ENCODE data around the gene NGF. TPM values are rescaled to one million over a fixed set of nuclear protein-coding genes. Genes with fewer than 3 reads are reported as not detected.
A peak's percentile ranks its signal among the peaks of the same experiment; 100 is the strongest.

The NGF gene
- total RNA-seq, 1 donor from 2014 or later, result 2.1 TPM

- no peak for TF ChIP-seq CTCF (IDR thresholded peaks at IDR 0.05)
- peaks cover 0 to 16% of the 10 kb centered on the region in 2 donors for H3K36me3 ChIP-seq
- DNase-seq (ENCODE audit: low spot score in 2 of 2), result peak in 1 of 2 donors; percentile 73
- peaks cover 11 to 31% of the 10 kb centered on the region in 2 donors for H3K4me1 ChIP-seq
- H3K27me3 ChIP-seq, result no peaks in the 10 kb centered on the region
- intact Hi-C loops (cut with DNase I), result loop anchor here (2.0 to 10.0 kb wide), 4 partner anchors 53 to 311 kb away; no protein-coding TSS in a partner anchor
- no peaks in the 10 kb centered on the region for H3K9me3 ChIP-seq
- H3K4me3 ChIP-seq, result peak overlapping the region in 1 of 2 donors; percentile 51
- H3K27ac ChIP-seq, result peak overlapping the region; percentile 91 to 95
Measured at GRCh38 chr1:115284209-115284608, 53.8 kb downstream of the NGF start.

DNA sequence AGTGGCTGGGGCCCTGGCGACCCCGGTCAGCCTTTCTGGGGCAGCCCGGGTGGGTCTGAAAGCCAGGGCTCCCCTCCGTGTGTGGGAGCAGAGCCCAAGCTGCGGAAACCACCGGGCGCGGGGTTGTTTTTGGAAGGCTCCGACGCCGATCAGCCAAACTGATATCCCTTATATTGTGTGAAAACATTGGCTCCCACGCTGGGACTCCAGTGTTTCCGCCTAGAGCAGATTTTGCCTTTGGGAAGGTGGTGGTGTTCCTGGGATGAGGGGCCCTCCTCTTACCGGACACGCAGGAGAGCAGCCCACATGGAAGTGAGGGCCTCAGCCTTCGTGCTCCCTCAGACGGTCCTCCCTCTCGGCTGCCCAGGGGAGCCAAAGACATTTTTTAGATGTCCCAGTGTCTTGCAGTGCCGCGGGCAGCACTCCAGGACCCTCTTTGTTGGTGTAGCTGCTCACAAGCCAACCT is 54.3 kb downstream of the NGF start:
- no peak for TF ChIP-seq CTCF (IDR thresholded peaks at IDR 0.05)
- Histone ChIP-seq H3K9me3 (no peaks in the 10 kb centered on the region), H3K36me3 (peaks cover 0 to 16% of the 10 kb centered on the region in 2 donors), H3K4me3 (peak overlapping the region; percentile 4 to 51), H3K27ac (peak overlapping the region; percentile 91 to 95), H3K27me3 (no peaks in the 10 kb centered on the region), H3K4me1 (peaks cover 11 to 31% of the 10 kb centered on the region in 2 donors)
- intact Hi-C loops (cut with DNase I), result loop anchor here (2.0 to 10.0 kb wide), 4 partner anchors 53 to 311 kb away; no protein-coding TSS in a partner anchor
- DNase-seq (ENCODE audit: low spot score in 2 of 2), result no peak

GRCh38 chr1:115283249-115283648 is 54.8 kb downstream of the NGF start:
- Histone ChIP-seq H3K27ac (peak overlapping the region; percentile 91 to 95), H3K27me3 (no peaks in the 10 kb centered on the region), H3K9me3 (no peaks in the 10 kb centered on the region), H3K4me3 (peak overlapping the region; percentile 4 to 51), H3K4me1 (peaks cover 11 to 31% of the 10 kb centered on the region in 2 donors), H3K36me3 (peaks cover 0 to 16% of the 10 kb centered on the region in 2 donors)
- intact Hi-C loops (cut with DNase I), result loop anchor here (5.0 to 10.0 kb wide), 3 partner anchors 91 to 312 kb away; no protein-coding TSS in a partner anchor
- no peak for DNase-seq (ENCODE audit: low spot score in 2 of 2)
- TF ChIP-seq CTCF (IDR thresholded peaks at IDR 0.05), result no peak

DNA sequence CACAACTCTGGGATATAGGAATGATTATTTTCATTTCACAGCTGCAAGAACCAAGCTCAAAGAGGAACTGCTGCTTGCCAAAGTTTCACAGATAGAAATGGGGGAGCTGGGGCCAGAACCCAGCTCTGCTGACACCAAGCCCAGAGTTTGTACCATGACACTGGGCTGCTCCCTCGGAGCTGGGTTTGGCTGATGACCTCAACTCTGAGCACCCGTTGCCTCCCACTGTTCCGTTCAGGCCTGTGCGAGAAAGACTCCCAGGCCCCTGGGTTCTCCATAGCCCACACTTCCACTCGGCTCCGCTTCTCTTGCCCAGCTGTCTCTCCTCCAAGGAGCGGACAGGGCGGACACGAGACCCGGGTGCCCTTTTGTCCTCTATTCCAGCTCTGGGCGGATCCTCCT is 55.2 kb downstream of the NGF start:
- H3K36me3 ChIP-seq, result peaks cover 0 to 16% of the 10 kb centered on the region in 2 donors
- H3K4me3 ChIP-seq, result peak overlapping the region; percentile 4 to 51
- peak overlapping the region; percentile 91 to 95 for H3K27ac ChIP-seq
- no peaks in the 10 kb centered on the region for H3K27me3 ChIP-seq
- DNase-seq (ENCODE audit: low spot score in 2 of 2), result peak; percentile 61 to 85
- no peak for TF ChIP-seq CTCF (IDR thresholded peaks at IDR 0.05)
- no peaks in the 10 kb centered on the region for H3K9me3 ChIP-seq
- peaks cover 11 to 31% of the 10 kb centered on the region in 2 donors for H3K4me1 ChIP-seq
- intact Hi-C loops (cut with DNase I), result loop anchor here (5.0 to 10.0 kb wide), 3 partner anchors 91 to 312 kb away; no protein-coding TSS in a partner anchor

- Histone ChIP-seq H3K36me3 (peaks cover 0 to 8% of the 10 kb centered on the region in 2 donors), H3K27me3 (no peaks in the 10 kb centered on the region), H3K4me1 (peaks cover 11 to 31% of the 10 kb centered on the region in 2 donors), H3K27ac (no peak overlapping the region), H3K4me3 (no peak overlapping the region), H3K9me3 (peaks cover 0 to 12% of the 10 kb centered on the region in 2 donors)
- no peak for DNase-seq (ENCODE audit: low spot score in 2 of 2)
- intact Hi-C loops (cut with DNase I), result loop anchor here (5.0 to 10.0 kb wide), 3 partner anchors 89 to 314 kb away; no protein-coding TSS in a partner anchor
- TF ChIP-seq CTCF (IDR thresholded peaks at IDR 0.05), result no peak
Measured at GRCh38 chr1:115281143-115281542, 56.9 kb downstream of the NGF start.

Data from ascending aorta (tissue), 2 donors.